Stimulated activated CD8-positive, alpha-beta memory T cell treated with anti-CD3 and anti-CD28 coated beads, Interleukin-12 subunit alpha, Interleukin-12 subunit beta, amount 100 ng/mL, for 24 hours (primary cell): ENCODE results near the gene HHIP.
"Not testable (repeated sequence)": the region's sequence is repeated elsewhere in the genome, so short reads cannot be mapped to it uniquely, and the experiment has no call there.

ENCODE experiments used
- DNase-seq: peaks from one replicate; pipeline ENCODE4 v3.0.0-alpha.2; 2020; ENCODE audit errors: extremely low read depth

The HHIP gene

GRCh38 chr4:144748814-144749555 lies 103.0 kb downstream of the HHIP start:
- DNase-seq: no peak

GRCh38 chr4:144750348-144750747 lies 104.4 kb downstream of the HHIP start:
- no peak for DNase-seq

GRCh38 chr4:144754562-144755410 lies 108.8 kb downstream of the HHIP start:
- no peak for DNase-seq

DNA sequence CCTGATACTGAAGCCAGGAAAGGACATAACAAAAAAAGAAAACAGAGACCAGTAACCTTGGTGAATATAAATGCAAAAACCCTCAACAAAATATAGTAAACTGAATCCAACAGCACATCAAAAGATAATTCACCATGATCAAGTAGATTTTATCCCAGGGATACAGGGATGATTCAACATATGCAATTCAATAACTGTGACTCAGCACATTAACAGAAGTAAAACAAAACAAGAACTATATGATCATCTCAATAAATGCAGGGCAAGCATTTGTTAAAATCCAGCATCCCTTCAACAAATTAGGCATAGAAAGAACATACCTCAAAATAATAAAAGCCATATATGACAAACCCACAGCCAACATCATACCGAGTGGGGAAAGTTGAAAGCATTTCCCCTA lies 112.0 kb downstream of the HHIP start:
- no peak for DNase-seq

DNA sequence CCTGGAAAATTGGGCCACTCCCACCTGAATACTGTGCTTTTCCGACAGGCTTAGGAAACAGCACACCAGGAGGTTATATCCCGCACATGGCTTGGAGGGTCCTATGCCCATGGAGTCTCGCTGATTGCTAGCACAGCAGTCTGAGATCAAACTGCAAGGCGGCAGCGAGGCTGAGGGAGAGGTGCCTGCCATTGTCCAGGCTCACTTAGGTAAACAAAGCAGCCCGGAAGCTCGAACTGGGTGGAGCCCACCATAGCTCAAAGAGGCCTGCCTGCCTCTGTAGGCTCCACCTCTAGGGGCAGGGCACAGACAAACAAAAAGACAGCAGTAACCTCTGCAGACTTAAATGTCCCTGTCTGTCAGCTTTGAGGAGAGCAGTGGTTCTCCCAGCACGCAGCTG lies 122.9 kb downstream of the HHIP start:
- not testable (repeated sequence) for DNase-seq

DNA sequence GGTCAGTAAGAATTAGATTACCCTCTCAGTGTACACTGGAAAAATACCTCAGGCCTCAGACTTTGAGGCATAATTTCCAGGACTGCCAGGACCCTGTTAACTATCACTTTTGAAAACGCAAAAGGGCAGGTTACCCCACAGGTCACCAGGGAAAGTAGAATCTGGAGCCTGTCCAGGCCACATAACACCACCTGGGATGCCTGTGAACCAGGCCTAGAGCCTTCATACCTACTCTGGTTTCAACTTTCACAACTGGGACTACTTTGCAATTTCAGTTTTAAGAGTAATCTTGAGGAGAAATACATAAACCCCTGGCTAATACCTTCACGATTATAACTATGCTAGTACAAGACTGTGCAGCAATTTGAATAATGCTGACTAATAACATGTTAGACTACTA lies 132.4 kb downstream of the HHIP start:
- no peak for DNase-seq

GRCh38 chr4:144782345-144782744 lies 136.4 kb downstream of the HHIP start:
- no peak for DNase-seq

- no peak for DNase-seq
These were observed 140.0 kb downstream of the HHIP start for GRCh38 chr4:144785961-144786360.

DNA sequence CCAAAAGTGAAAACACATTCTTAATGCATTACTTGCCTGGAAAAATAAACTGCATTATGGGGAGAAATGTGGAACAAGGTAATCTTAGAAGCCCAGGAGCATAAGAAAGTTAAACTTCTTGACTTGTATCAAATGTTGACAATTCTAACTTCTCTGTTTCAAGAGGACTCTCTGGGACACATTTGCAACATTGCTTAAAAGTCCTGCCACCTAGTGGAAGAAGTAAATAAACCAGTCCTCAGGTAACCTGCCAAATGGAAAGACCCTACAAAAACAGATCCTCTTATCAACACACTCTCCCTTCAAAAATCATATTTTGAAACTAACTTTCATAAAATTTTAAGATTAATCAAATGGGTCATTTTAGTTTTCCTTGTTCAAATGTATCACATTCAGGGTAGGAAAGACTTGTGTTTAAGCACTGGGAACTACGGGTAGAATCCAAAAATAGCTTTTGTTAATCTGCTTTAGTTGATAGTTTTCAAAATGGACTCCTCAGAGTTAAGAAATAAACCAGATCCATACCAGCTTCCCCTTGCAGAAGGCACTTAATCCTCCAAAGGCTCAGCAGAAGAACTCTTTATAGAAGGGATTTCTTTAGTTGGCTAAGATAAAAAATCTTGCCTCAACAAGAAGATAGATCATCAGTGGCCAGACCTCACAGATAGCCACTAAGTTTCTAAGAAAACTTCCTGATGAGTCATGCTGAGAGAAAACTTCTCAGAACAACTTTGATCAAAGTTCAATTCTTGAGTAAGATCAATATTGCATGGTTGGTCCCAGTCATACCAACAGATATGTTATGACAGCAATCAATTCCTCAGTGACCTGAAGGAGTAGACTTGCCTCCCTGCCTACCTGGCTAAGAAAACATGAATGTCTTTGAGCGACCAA lies 141.7 kb downstream of the HHIP start:
- DNase-seq: no peak

DNA sequence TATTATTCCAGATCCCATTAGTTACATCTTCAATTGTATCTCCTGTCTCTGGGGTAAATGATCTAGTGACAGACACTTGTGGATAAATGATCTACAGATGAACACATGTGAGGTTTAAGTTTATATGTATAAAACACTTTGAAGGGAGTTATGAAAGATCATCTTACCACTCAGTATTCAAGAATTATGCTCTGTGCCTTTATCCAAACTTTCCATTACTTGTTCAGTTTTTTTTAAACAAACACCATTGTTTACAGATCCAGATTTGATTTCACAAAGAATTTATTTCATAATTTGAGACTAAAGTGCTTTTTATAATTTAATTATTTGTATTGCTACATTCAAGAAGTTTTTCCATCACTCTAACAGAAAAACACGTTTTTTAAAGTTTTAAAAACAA lies 142.5 kb downstream of the HHIP start:
- DNase-seq: no peak

DNA sequence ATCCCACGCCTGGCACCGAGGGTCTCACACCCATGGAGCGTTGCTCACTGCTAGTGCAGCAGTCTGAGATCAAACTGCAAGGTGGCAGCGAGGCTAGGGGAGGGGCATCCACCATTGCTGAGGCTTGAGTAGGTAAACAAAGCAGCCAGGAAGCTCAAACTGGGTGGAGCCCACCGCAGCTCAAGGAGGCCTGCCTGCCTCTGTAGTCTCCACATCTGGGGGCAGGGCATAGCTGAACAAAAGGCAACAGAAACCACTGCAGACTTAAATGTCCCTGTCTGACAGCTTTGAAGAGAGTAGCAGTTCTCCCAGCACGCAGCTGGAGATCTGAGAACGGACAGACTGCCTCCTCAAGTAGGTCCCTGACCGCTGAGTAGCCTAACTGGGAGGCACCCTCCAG lies 146.0 kb downstream of the HHIP start:
- DNase-seq: not testable (repeated sequence)
